IPS DF 6.9 (cell line): ENCODE measurements around the gene ACSM4.
A peak's percentile ranks its signal among the peaks of the same experiment; 100 is the strongest.
"Not testable (repeated sequence)": the region's sequence is repeated elsewhere in the genome, so short reads cannot be mapped to it uniquely, and the experiment has no call there.

Source experiments
- DNase-seq: peaks from one replicate; pipeline ENCODE4 v3.0.0-alpha.2; 2013; ENCODE audit warnings: low read depth, low spot score
- H3K27ac ChIP-seq: one replicate; pipeline ENCODE4 v1.5.1; 2013; ENCODE audit warnings: low read length, control low read depth
- H3K27me3 ChIP-seq: 2 replicates; pipeline ENCODE4 v1.6.1; 2013; ENCODE audit warnings: mild to moderate bottlenecking, low read length; ENCODE audit not compliant: control insufficient read depth, insufficient read depth
- H3K36me3 ChIP-seq: 2 replicates; pipeline ENCODE4 v1.6.1; 2013; ENCODE audit warnings: low read length; ENCODE audit not compliant: control insufficient read depth, insufficient read depth
- H3K4me1 ChIP-seq: 2 replicates; pipeline ENCODE4 v1.6.1; 2013; ENCODE audit warnings: low read length; ENCODE audit not compliant: control insufficient read depth, insufficient read depth
- H3K4me3 ChIP-seq: 2 replicates; pipeline ENCODE4 v1.5.1; 2013; ENCODE audit warnings: mild to moderate bottlenecking, low read length
- H3K9me3 ChIP-seq: 2 replicates; pipeline ENCODE4 v1.6.1; 2013; ENCODE audit warnings: low read length, inconsistent platforms; ENCODE audit not compliant: control insufficient read depth, insufficient read depth
- WGBS: extraction: QIAGEN DNeasy Blood & Tissue Kit; methylation state at CpG from one replicate; pipeline ENCODE4 v1.1.7; 2013; ENCODE audit warnings: mixed read lengths, missing lambda C conversion rate; ENCODE audit not compliant: insufficient read length, insufficient coverage; 5-methylcytosine and 5-hydroxymethylcytosine counted together

The ACSM4 gene, protein sequence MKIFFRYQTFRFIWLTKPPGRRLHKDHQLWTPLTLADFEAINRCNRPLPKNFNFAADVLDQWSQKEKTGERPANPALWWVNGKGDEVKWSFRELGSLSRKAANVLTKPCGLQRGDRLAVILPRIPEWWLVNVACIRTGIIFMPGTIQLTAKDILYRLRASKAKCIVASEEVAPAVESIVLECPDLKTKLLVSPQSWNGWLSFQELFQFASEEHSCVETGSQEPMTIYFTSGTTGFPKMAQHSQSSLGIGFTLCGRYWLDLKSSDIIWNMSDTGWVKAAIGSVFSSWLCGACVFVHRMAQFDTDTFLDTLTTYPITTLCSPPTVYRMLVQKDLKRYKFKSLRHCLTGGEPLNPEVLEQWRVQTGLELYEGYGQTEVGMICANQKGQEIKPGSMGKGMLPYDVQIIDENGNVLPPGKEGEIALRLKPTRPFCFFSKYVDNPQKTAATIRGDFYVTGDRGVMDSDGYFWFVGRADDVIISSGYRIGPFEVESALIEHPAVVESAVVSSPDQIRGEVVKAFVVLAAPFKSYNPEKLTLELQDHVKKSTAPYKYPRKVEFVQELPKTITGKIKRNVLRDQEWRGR

GRCh38 chr12:7303772-7304171 is at the start of gene ACSM4:
Gene ACSM4, plus strand, starts transcription at chr12:7304072. Its CDS starts 260 bp downstream, at chr12:7304332.
- Histone ChIP-seq H3K4me1 (peaks cover 2% of the 10 kb centered on the region; the same call in 1 of the 2 replicates), H3K4me3 (no peak within 1 kb of the TSS), H3K27ac (no peak within 1 kb of the TSS), H3K27me3 (no peaks in the 10 kb centered on the region), H3K36me3 (no peaks in the 10 kb centered on the region), H3K9me3 (no peaks in the 10 kb centered on the region)
- no peak for DNase-seq
- WGBS = no CpG with 5 or more reads among the region's 3 CpGs

DNA sequence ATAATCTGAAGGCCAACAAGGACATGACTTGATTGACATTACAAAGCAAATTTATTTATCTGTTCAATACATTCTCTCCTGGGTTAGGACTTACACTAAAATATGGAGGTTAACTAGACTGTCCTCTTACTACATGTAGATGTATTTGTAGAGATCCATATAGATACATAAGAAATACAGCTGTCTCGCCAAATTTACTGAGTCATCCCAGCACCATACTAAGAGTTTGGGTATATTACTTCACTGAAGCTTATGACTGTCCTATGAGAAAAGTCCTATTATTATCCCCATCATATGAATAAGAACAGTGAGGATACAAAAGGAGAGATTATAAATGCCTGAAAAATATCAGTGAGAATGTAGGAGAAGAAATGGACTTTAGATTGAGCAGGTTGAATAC is 44.8 kb upstream of the ACSM4 start:
- Histone ChIP-seq H3K36me3 (no peaks in the 10 kb centered on the region), H3K4me3 (no peak overlapping the region), H3K27ac (no peak overlapping the region), H3K27me3 (no peaks in the 10 kb centered on the region), H3K4me1 (no peaks in the 10 kb centered on the region), H3K9me3 (no peaks in the 10 kb centered on the region)
- no peak for DNase-seq
- no CpG with 5 or more reads among the region's 1 CpG for WGBS

GRCh38 chr12:7264538-7264937 is 39.3 kb upstream of the ACSM4 start:
- no peaks in the 10 kb centered on the region for H3K9me3 ChIP-seq
- H3K4me3 ChIP-seq = no peak overlapping the region
- no peaks in the 10 kb centered on the region for H3K4me1 ChIP-seq
- no peak overlapping the region for H3K27ac ChIP-seq
- no peaks in the 10 kb centered on the region for H3K27me3 ChIP-seq
- no peak for DNase-seq
- no peaks in the 10 kb centered on the region for H3K36me3 ChIP-seq

GRCh38 chr12:7265251-7265650 is 38.6 kb upstream of the ACSM4 start:
- no peaks in the 10 kb centered on the region for H3K4me1 ChIP-seq
- H3K36me3 ChIP-seq = no peaks in the 10 kb centered on the region
- no peak for DNase-seq
- H3K27me3 ChIP-seq = no peaks in the 10 kb centered on the region
- WGBS = no CpG with 5 or more reads among the region's 4 CpGs
- no peak overlapping the region for H3K27ac ChIP-seq
- no peaks in the 10 kb centered on the region for H3K9me3 ChIP-seq
- no peak overlapping the region for H3K4me3 ChIP-seq

DNA sequence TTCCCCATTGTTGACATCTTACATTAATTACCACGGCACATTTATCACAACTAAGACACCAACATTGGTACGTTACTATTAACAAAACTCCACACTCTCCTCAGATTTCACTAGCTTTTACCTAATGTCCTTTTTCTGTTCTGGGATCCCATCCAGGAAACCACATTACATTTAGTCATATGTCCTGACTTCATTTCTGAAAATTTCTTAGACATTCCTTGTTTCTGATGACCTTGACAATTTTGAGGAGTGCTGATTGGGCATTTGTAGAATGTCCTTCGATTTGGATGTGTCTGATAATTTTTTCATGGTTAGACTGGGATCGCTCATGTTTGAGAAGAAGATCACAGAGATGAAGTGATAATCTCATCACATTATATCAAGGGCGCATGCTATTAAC is 34.6 kb upstream of the ACSM4 start:
- DNase-seq = no peak
- 100% methylated on average over 2 of the region's 5 CpGs for WGBS
- H3K27ac ChIP-seq = no peak overlapping the region
- H3K9me3 ChIP-seq = no peaks in the 10 kb centered on the region
- no peaks in the 10 kb centered on the region for H3K27me3 ChIP-seq
- no peaks in the 10 kb centered on the region for H3K36me3 ChIP-seq
- no peaks in the 10 kb centered on the region for H3K4me1 ChIP-seq
- H3K4me3 ChIP-seq = no peak overlapping the region

DNA sequence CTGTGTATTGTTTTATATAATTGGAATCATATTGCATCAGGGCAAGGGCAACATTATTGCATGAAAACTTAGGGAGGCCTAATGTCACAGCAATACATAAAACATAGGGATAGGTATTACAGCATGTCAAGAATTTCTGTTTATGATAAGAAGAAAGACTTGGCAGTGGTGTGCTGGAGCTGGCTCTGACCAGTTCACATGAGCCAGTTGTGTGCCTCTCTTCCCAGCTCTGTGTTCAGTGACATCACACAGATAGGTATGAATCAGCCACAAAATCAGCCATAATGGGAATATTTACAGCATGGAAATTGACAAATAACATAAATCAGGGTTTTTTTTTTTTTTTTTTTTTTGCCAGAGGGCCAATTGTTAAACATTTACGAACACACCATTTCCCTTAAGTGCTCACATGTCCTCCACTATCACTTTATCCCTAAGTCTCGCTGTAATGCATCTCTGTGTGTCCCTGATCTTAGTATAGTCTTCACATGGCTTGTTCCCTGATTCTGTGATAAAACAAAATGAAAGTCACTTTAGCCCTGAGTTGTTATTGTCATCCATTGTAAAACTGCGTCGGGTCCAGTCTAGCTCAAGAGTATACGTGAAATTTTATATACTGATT is 31.9 kb upstream of the ACSM4 start:
- H3K9me3 ChIP-seq = no peaks in the 10 kb centered on the region
- no peak overlapping the region for H3K4me3 ChIP-seq
- no CpG with 5 or more reads among the region's 5 CpGs for WGBS
- no peaks in the 10 kb centered on the region for H3K4me1 ChIP-seq
- no peak for DNase-seq
- no peaks in the 10 kb centered on the region for H3K27me3 ChIP-seq
- H3K27ac ChIP-seq = no peak overlapping the region
- no peaks in the 10 kb centered on the region for H3K36me3 ChIP-seq

DNA sequence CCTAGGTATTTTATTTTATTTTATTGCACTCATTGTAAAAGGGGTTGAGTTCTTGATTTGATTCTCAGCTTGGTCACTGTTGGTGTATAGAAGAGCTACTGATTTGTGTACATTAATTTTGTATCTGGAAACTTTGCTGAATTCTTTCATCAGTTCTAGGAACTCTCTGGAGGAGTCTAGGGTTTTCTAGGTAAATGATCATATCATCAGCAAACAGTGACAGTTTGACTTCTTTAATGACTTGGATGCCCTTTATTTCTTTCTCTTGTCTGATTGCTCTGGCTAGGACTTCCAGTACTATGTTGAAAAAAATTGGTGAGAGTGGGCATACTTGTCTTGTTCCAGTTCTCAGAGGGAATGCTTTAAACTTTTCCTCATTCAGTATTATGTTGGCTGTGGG is 28.4 kb upstream of the ACSM4 start:
- not testable (repeated sequence) for H3K4me1 ChIP-seq, H3K4me3 ChIP-seq, H3K36me3 ChIP-seq, H3K27ac ChIP-seq, H3K27me3 ChIP-seq, DNase-seq, H3K9me3 ChIP-seq

DNA sequence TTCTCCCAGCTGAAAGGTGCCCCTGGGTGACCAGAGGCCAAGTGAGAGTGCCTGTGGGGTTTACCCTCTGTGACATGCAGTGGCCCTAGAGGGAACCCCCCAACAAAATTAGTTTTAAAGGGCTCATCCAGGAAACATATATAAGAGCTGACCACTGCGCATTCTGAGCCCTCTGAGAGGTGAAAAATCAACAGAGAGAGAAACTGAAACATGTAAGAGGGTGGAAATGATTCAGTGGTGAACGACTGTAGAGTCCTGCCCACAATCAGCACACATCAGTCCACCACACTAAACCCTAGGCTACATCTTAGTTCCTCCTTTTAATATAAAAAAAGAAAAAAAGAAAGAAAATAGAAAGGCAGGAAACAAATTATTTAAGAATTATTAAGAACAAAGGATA is 21.0 kb upstream of the ACSM4 start:
- Histone ChIP-seq H3K36me3 (no peaks in the 10 kb centered on the region), H3K27me3 (no peaks in the 10 kb centered on the region), H3K4me3 (no peak overlapping the region), H3K9me3 (no peaks in the 10 kb centered on the region), H3K27ac (no peak overlapping the region), H3K4me1 (no peaks in the 10 kb centered on the region)
- DNase-seq = no peak
- WGBS = no CpG with 5 or more reads among the region's 2 CpGs

DNA sequence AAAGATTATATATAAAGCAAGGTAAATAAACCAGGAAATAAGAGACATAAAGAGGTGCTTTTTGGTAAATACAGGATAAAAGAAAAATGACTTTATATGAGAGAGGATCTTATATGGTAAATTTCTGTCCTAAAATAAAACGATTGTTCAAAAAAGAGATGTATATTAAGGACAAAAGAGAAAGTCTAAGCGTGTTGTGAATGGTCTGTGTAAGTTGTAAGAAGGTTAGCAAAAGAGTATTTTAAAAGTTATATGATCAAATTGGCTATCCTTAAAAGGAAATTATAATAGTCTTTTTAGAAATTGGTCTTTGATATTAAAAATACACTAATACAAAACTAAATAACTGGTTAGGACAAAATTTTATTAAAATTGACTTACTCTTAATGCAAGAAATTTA is 14.1 kb upstream of the ACSM4 start:
- Histone ChIP-seq H3K36me3 (no peaks in the 10 kb centered on the region), H3K9me3 (no peaks in the 10 kb centered on the region; the same call in 1 of the 2 replicates)

DNA sequence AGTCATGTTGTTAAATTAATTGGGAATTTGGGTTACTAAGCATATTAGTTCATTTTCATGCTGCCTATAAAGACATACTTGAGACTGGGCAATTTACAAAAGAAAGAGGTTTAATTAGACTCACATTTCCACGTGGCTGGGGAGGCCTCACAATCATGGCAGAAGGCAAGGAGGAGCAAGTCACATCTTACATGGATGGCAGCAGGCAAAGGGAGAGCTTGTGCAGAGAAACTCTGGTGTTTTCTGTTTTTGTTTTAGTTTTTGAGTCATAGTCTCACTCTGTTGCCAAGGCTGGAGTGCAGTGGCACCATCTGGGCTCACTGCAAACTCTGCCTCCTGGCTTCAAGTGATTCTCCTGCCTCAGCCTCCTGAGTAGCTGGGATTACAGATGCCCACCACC is 13.3 kb upstream of the ACSM4 start:
- H3K4me1 ChIP-seq, H3K36me3 ChIP-seq, DNase-seq, H3K27ac ChIP-seq, H3K9me3 ChIP-seq, H3K4me3 ChIP-seq, H3K27me3 ChIP-seq: not testable (repeated sequence)
- no CpG with 5 or more reads among the region's 1 CpG for WGBS

More for the DNA sequence above, 14.1 kb upstream of the ACSM4 start:
- DNase-seq = peak; percentile 31
- no peak overlapping the region for H3K27ac ChIP-seq
- WGBS = no CpG with 5 or more reads among the region's 2 CpGs
- no peaks in the 10 kb centered on the region for H3K4me1 ChIP-seq
- no peak overlapping the region for H3K4me3 ChIP-seq
- no peaks in the 10 kb centered on the region for H3K27me3 ChIP-seq
